ENCODE results near the gene MAD1L1. TPM values are rescaled to one million over a fixed set of nuclear protein-coding genes. Genes with fewer than 3 reads are reported as not detected.

MAD1L1 gene
- polyA plus RNA-seq, 1 experiment, result 32.0 TPM

DNA sequence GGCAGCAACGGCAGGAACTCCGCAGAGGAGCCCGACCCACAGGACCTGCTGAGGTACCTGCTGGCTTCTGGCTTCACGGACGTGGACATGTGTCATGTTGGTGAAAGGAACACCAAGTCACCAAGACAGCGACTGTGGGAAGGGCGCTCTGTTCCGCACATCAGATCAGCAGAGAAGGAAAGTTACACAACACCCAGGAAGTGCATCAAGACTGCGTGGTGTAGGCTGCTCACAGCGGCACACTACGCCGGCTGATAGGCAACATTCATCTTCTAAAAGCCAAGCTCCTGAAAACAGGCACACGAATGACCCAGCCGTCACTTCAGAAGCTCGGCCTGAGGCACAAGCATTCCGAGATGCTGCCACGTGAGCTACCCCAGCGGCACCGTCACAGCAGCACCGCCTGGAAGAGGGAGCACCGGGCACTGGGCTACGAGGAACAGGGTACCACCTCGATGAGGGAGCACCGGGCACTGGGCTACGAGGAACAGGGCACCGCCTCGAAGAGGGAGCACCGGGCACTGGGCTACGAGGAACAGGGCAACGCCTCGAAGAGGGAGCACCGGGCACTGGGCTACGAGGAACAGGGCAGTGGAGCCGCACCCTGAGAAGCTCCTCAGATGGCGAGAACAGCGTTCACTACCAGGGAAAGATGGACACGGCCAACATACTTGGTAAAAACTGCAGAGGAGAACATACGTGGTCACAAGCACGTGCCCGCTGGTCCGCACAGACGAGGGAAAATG lies 86.7 kb downstream of the MAD1L1 start:
- Histone ChIP-seq H3K36me3 (ENCODE audit: control insufficient read depth, insufficient read depth, low read length) (peaks cover 11% of the 10 kb centered on the region), H3K4me3 (ENCODE audit: low read depth, low read length) (no peak overlapping the region), H3K27me3 (ENCODE audit: control insufficient read depth, insufficient read depth, low read length) (no peaks in the 10 kb centered on the region)
- ChIA-PET POLR2A (no interaction called here), CTCF (interaction anchor here (0.6 to 2.0 kb wide), 6 partner anchors 8 to 64 kb away, joined by 3 to 5 read pairs (median 4); no protein-coding TSS in a partner anchor)
- TF ChIP-seq, protein P1, sequence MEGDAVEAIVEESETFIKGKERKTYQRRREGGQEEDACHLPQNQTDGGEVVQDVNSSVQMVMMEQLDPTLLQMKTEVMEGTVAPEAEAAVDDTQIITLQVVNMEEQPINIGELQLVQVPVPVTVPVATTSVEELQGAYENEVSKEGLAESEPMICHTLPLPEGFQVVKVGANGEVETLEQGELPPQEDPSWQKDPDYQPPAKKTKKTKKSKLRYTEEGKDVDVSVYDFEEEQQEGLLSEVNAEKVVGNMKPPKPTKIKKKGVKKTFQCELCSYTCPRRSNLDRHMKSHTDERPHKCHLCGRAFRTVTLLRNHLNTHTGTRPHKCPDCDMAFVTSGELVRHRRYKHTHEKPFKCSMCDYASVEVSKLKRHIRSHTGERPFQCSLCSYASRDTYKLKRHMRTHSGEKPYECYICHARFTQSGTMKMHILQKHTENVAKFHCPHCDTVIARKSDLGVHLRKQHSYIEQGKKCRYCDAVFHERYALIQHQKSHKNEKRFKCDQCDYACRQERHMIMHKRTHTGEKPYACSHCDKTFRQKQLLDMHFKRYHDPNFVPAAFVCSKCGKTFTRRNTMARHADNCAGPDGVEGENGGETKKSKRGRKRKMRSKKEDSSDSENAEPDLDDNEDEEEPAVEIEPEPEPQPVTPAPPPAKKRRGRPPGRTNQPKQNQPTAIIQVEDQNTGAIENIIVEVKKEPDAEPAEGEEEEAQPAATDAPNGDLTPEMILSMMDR (IDR thresholded peaks at IDR 0.05; ENCODE audit: insufficient read depth, low read depth, low read length), result no peak
- no peak for DNase-seq (ENCODE audit: low read depth)

DNA sequence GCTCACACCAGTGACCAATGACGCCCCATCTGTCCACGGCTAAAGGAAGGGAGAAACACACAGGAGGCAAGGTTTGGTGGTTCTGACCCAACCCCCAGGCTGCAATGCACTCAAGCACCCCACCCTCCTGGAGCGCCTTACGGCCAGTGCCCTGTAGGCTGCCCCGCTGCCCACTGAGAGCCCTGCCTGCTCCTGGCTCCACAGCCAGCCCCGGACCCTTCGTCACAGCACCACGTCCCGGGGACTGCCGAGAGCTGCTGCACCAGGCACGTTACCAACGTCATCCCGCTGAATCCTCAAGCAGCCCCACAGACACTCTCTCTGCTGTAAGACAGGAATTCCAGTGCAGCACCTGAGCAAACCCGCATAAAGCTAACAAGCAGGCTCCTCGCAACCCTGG lies 87.8 kb downstream of the MAD1L1 start:
- CTCF ChIA-PET, result interaction anchor here (0.7 to 1.3 kb wide), 3 partner anchors 13 to 50 kb away, joined by 3 to 5 read pairs (median 4); no protein-coding TSS in a partner anchor
- TF ChIP-seq, protein P1 (IDR thresholded peaks at IDR 0.05; ENCODE audit: insufficient read depth, low read depth, low read length), result no peak
- H3K27me3 ChIP-seq (ENCODE audit: control insufficient read depth, insufficient read depth, low read length), result no peaks in the 10 kb centered on the region
- POLR2A ChIA-PET, result no interaction called here
- no peak overlapping the region for H3K4me3 ChIP-seq (ENCODE audit: low read depth, low read length)
- peaks cover 11% of the 10 kb centered on the region for H3K36me3 ChIP-seq (ENCODE audit: control insufficient read depth, insufficient read depth, low read length)
- no peak for DNase-seq (ENCODE audit: low read depth)

DNA sequence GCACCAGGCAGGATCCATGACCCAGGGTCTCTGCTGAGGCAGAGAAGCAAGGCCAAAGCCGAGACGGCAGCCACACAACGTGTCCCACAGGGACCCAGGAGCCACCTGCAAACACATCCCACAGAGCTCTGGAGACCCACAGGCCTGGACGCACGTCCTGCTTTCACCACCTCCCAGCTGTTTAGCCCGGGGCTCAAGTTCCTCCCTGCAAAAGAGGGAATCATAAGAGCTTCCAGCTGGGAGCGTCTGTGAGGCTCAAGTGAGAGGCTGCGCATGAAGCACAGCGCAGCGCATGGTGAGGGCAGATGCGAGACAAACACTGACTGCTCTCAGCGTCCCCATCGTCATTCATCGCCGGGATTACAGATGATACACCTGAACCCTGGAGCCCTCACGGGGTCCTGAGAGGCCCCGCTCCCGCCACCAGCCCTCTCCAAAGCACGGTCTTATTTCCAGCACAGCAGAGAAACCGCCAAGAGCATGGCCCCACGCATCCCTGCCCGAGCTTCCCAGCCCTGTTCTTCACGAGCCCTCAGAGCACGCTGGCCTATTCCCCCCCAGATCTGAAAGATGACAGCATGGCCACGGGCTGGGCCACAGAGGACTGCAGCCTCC lies 88.7 kb downstream of the MAD1L1 start:
- peaks cover 11% of the 10 kb centered on the region for H3K36me3 ChIP-seq (ENCODE audit: control insufficient read depth, insufficient read depth, low read length)
- no peaks in the 10 kb centered on the region for H3K27me3 ChIP-seq (ENCODE audit: control insufficient read depth, insufficient read depth, low read length)
- ChIA-PET POLR2A (no interaction called here), CTCF (no interaction called here)
- no peak for DNase-seq (ENCODE audit: low read depth)
- H3K4me3 ChIP-seq (ENCODE audit: low read depth, low read length), result no peak overlapping the region
- TF ChIP-seq, protein P1 (IDR thresholded peaks at IDR 0.05; ENCODE audit: insufficient read depth, low read depth, low read length), result no peak

DNA sequence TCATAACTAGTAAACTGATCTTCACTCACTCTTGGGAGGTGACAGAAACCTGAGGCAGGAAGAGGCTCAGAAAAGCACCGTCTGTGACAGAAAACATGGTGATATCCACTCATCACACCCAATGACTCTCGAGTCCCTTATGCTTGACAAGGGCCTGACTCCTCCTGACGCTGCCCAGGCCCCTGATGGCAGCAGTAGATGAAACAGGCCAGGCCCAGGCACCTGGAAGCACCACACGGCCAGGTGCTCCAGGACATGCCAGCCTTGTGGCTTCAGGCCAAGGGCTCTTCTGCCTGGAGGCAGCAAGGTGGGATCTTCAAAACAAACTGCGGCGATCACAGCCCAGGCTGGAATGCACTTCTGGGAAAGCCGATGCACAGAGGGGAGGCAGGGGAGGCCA lies 89.3 kb downstream of the MAD1L1 start:
- TF ChIP-seq, protein P1 (IDR thresholded peaks at IDR 0.05; ENCODE audit: insufficient read depth, low read depth, low read length), result no peak
- ChIA-PET POLR2A (no interaction called here), CTCF (no interaction called here)
- Histone ChIP-seq H3K36me3 (ENCODE audit: control insufficient read depth, insufficient read depth, low read length) (peaks cover 11% of the 10 kb centered on the region), H3K4me3 (ENCODE audit: low read depth, low read length) (no peak overlapping the region), H3K27me3 (ENCODE audit: control insufficient read depth, insufficient read depth, low read length) (no peaks in the 10 kb centered on the region)
- no peak for DNase-seq (ENCODE audit: low read depth)

DNA sequence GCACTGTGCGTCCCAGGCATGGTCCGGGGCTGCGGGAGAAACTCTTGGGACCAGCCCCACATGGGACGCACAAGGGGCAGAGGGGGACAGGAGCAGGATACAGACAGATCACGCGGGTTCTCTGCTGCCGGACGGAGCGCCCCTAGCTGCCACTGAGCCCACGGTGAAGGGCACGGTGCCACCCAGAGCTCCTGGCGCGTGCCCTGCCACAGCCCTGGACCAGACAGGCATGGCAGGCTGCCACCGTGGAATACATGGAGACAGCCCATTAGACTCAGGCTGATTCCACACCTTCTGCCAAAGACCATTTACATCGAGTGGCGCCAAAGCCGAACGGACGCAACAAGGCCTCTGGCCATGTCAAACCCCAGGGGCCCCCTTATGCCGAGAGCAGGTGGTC lies 90.4 kb downstream of the MAD1L1 start:
- ChIA-PET CTCF (no interaction called here), POLR2A (no interaction called here)
- Histone ChIP-seq H3K36me3 (ENCODE audit: control insufficient read depth, insufficient read depth, low read length) (peaks cover 11% of the 10 kb centered on the region), H3K27me3 (ENCODE audit: control insufficient read depth, insufficient read depth, low read length) (no peaks in the 10 kb centered on the region), H3K4me3 (ENCODE audit: low read depth, low read length) (no peak overlapping the region)
- TF ChIP-seq, protein P1 (IDR thresholded peaks at IDR 0.05; ENCODE audit: insufficient read depth, low read depth, low read length), result no peak
- no peak for DNase-seq (ENCODE audit: low read depth)
